Fibroblast of the aortic adventitia (primary cell): ENCODE data around the gene CNTN1. TPM values are rescaled to one million over a fixed set of nuclear protein-coding genes. Genes with fewer than 3 reads are reported as not detected.

Experiments used
- DNase-seq: peaks from one replicate; pipeline ENCODE4 v3.0.0-alpha.2; 2010; ENCODE audit warnings: low read depth
- H3K4me3 ChIP-seq: 2 replicates; pipeline ENCODE4 v1.5.1; 2011; ENCODE audit warnings: low read depth, mild to moderate bottlenecking, control low read depth, low read length, moderate library complexity
- CTCF ChIP-seq: IDR thresholded peaks from 2 replicates; pipeline ENCODE4 v1.5.1; 2011; ENCODE audit warnings: mild to moderate bottlenecking, low read length, control low read depth, inconsistent platforms; ENCODE audit not compliant: insufficient read depth
- total RNA-seq: library from RNA; depleted of rRNA; stranded (reverse); fragments of >200 nt; gene quantifications from 2 replicates; pipeline ENCODE4 v1.2.3, GENCODE V29; 2012; ENCODE audit warnings: low replicate concordance

CNTN1 gene
- total RNA-seq, 1 donor, result 0.27 TPM

GRCh38 chr12:41045509-41045908 lies 353.3 kb downstream of the CNTN1 start:
- no peak for DNase-seq
- H3K4me3 ChIP-seq, result no peak overlapping the region
- TF ChIP-seq CTCF, result no peak

GRCh38 chr12:41049033-41049432 lies 356.8 kb downstream of the CNTN1 start:
- no peak for DNase-seq
- no peak for TF ChIP-seq CTCF
- H3K4me3 ChIP-seq, result no peak overlapping the region

- TF ChIP-seq CTCF, result no peak
- no peak overlapping the region for H3K4me3 ChIP-seq
- no peak for DNase-seq
Measured at GRCh38 chr12:41051954-41052353, 359.7 kb downstream of the CNTN1 start.

GRCh38 chr12:41052441-41052840 lies 360.2 kb downstream of the CNTN1 start:
- H3K4me3 ChIP-seq, result no peak overlapping the region
- no peak for TF ChIP-seq CTCF
- no peak for DNase-seq

- no peak for TF ChIP-seq CTCF
- H3K4me3 ChIP-seq, result no peak overlapping the region
- DNase-seq, result no peak
Measured at GRCh38 chr12:41053046-41053445, 360.8 kb downstream of the CNTN1 start.

GRCh38 chr12:41055875-41056577 lies 363.8 kb downstream of the CNTN1 start:
- no peak overlapping the region for H3K4me3 ChIP-seq
- TF ChIP-seq CTCF, result no peak
- DNase-seq, result no peak

- TF ChIP-seq CTCF, result no peak
- H3K4me3 ChIP-seq, result no peak overlapping the region
- DNase-seq, result no peak
Measured at GRCh38 chr12:41058266-41058665, 366.0 kb downstream of the CNTN1 start.
